Stimulated activated CD8-positive, alpha-beta memory T cell treated with anti-CD3 and anti-CD28 coated beads, Interleukin-2, amount 100 ng/mL, for 1 hour (primary cell): ENCODE measurements around the gene PPFIA1.
A peak's percentile ranks its signal among the peaks of the same experiment; 100 is the strongest.
"Not testable (repeated sequence)": the region's sequence is repeated elsewhere in the genome, so short reads cannot be mapped to it uniquely, and the experiment has no call there.

ENCODE experiments used
- DNase-seq, 2 donors: peaks; one replicate each; pipeline ENCODE4 v3.0.0-alpha.2; 2020; ENCODE audit warnings: low read depth in 2 of 2

Gene PPFIA1

DNA sequence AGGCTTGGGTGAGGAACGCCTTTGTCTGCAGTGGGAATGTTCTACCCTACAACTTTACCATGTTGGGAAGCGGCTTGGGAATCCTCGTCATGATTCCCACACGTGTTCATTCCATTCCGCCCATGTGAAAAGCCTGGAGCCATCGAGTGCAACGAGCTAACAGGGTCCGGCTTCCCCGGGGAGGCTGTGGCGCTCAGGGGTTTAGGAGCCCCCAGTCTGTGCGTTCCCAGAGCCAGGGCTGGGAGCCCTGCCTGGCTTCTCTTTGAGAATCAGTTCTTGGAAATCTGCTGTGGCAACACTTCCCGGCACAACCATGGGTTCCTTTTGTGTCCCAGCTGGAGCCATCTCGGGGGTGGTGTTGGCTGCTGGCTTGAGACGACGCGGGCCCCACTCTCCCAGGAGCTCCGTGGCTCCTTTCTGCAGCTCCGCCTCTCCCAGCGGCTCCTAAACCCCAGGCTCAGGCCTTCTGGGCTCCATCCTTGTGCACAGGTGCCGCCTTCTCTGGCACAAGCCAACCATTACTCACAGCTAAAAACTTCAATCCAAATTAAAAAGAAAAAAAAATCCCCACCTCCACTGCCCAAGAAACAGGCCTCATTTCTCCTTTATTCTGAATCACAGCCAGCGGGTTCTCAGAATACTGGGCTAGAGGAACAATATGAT, 18.7 kb upstream of the PPFIA1 start:
- DNase-seq, result no peak

GRCh38 chr11:70252844-70253243, 17.6 kb upstream of the PPFIA1 start:
- no peak for DNase-seq

DNA sequence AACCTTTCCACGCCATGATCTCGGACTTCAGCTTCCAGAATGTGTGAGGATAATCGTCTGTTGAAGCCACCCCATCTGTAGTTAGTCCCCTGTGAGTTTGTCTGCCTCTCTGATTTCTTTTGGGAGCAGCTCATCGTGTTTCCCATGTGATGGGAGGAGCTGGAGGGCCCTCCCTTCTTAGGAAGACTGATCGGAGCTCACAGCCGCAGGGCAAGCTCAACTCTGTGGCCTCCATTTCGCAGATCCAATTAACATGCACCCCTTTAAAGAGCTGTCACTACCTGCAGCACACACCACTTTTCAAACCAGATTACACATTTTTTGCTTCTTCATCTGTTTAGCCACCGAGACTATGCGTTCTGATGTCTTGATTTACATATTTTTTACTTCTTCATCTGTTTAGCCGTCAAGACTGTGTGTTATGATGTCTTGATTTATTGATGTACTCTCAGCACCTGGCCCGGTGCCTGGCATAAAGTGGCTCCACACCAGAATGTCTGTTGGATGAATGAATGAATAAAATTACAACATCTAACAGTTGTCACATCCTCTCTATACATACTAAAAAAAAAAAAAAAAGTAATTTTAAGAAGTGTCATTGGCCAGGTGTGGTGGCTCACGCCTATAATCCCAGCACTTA, 14.9 kb upstream of the PPFIA1 start:
- no peak for DNase-seq

DNA sequence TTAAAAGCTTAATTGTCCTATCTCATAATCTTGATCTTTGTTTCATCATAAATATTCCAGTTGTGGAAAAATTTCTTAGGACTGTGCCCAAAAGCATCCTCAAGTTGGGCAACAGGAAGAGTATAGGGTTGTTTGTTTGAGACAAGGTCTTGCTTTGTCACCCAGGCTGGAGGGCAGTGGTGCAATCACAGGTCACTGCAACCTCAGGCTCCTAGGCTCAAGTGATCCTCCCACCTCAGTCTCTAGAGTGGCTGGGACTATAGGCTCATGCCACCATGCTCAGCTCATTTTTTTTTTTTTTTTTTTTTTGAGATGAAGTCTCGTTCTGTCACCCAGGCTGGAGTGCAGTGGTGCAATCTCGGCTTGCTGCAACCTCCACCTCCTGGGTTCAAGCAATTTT, 11.4 kb upstream of the PPFIA1 start:
- DNase-seq, result not testable (repeated sequence)

- no peak for DNase-seq
Measured at GRCh38 chr11:70262951-70263350, 7.5 kb upstream of the PPFIA1 start.

- no peak for DNase-seq
Measured at GRCh38 chr11:70263363-70263762, 7.1 kb upstream of the PPFIA1 start.

DNA sequence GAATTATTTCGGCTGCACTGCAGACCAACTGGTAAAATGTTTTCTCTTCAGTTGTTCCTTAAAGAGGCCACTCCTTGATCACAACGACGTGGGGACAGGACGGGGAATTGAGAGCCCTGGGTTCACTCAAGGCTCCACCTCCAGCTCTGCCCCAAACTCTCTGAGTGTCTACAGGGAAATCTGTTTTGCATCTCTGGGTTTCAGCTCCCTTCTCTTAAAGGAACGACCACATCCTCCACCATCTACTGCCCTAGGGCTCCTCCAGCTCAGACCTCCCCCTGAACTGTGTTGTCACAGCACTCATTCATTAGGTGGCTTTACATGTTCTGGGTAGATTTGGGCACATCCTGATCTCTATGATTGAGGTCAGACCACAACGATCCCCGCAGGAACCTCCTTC, 5.1 kb upstream of the PPFIA1 start:
- no peak for DNase-seq

DNA sequence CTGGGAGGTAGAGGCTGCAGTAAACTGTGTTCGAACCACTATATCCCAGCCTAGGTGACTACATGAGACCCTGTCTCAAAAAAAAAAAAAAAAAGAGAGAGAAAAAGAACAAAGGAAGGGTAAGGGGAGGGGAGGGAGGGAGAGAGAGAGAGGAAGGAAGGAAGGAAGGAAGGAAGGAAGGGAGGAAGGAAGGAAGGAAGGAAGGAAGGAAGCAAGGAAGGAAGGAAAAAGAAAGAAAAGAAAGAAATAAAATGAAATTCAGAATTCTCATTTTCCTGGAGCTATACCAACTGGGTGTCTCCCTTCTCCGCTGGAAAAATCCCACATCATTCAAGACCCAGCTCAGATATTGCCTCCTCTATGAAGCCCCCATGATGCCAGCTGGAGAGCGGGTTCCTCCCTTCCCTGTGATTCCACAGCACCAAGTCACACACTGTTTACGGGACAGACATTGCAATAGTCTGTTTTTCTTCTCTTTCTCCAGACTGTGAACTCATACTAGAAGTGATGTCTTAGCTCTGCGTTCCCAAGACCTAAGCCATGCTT, 3.0 kb upstream of the PPFIA1 start:
- no peak for DNase-seq

DNA sequence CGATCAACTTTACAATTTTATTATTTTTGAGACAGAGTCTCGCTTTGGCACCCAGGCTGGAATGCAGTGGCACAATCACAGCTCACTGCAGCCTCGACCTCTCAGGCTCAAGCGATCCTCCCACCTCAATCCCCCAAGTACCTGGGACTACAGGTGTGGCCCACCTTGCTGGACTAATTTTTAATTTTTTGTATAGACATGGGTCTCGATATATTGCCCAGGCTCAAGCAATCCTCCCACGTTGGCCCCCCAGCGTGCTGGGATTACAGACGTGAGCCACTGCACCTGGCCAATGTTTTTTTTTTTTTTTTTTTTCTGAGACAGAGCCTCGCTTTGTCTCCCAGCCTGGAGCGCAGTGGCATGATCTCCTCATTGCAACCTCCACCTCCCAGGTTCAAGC, 2.0 kb upstream of the PPFIA1 start:
- DNase-seq, result no peak

GRCh38 chr11:70270877-70271648, 573 bp downstream of the PPFIA1 start:
- peak in 1 of 2 donors; percentile 4 for DNase-seq

GRCh38 chr11:70271649-70271953, 1.1 kb downstream of the PPFIA1 start:
- no peak for DNase-seq

DNA sequence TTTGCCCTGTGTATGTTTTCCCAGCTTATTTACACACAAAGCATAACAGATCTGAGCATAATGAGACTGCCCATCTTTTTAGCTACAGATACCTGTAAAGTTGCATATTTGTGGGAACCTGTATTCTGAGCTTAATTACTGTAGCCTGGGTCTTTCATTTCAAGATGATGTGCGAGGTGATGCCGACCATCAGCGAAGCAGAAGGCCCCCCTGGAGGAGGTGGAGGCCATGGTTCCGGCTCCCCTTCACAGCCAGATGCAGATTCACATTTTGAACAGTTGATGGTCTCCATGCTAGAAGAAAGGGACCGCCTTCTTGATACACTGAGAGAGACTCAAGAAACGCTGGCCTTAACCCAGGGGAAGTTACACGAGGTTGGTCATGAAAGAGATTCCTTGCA, 1.5 kb downstream of the PPFIA1 start:
- DNase-seq, result no peak

- DNase-seq, result no peak
Measured at GRCh38 chr11:70278994-70279393, 8.5 kb downstream of the PPFIA1 start.

- no peak for DNase-seq
Measured at GRCh38 chr11:70281156-70281609, 10.7 kb downstream of the PPFIA1 start.

DNA sequence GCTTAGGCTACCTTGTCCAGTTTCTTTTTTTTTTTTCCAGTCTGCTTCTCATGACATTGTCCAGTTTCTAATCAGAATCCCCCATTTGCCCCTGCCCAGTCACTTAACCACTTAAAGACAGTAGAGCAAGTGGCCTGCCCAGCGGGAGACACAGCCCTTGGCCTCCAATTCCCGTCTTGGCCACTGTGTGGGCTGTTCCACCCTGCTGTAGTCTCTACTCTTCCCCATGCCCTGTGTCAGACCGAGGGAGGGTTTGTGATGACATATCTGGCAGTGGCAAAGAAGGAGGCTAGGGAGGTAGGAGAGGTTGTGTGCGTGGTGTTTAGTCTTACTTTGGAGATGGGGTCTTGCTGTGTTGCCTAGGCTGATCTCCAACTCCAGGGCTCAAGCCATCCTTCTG, 11.5 kb downstream of the PPFIA1 start:
- no peak for DNase-seq

GRCh38 chr11:70288721-70289120, 18.2 kb downstream of the PPFIA1 start:
- no peak for DNase-seq

- DNase-seq, result no peak
Measured at GRCh38 chr11:70289582-70289981, 19.1 kb downstream of the PPFIA1 start.

DNA sequence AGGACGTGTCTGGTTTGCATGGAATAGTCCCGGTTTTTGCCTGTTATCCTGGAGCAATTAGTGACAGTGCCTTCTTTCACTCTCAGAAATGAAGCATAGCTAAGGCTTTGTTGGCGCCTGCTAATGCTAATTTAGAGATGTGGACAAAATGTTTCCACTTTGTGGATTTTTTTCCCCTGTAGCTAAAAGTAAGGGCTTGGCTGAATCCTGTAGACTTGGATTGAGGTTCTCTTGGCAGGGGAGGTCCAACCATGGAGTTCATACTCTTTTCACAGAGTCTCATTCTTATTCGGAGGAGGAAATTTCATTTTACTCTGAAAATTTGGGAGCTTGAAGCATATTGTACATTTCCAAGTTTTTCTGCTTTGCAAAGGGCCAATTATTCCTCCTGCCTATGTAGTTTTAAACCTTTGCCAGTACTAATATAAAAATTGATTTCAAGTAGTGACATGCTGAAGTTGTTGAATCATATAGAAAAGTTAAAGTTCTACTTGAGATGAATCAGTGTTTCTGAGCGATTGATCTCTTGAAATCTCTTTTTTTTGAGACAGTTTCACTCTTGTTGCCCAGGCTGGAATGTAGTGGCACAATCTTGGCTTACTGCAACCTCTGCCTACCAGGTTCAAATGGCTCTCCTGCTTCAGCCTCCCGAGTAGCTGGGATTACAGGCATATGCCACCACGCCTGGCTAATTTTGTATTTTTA, 20.0 kb downstream of the PPFIA1 start:
- no peak for DNase-seq

GRCh38 chr11:70292166-70292565, 21.7 kb downstream of the PPFIA1 start:
- no peak for DNase-seq

GRCh38 chr11:70292863-70293262, 22.4 kb downstream of the PPFIA1 start:
- DNase-seq, result no peak

- not testable (repeated sequence) for DNase-seq
Measured at GRCh38 chr11:70295166-70295565, 24.7 kb downstream of the PPFIA1 start.

- no peak for DNase-seq
Measured at GRCh38 chr11:70296681-70297080, 26.2 kb downstream of the PPFIA1 start.
